GM21737 (cell line): ENCODE data around the gene SEPTIN14.
"Not testable (repeated sequence)": the region's sequence is repeated elsewhere in the genome, so short reads cannot be mapped to it uniquely, and the experiment has no call there.

Experiments used
- ATAC-seq: cut with Tn5 transposase; IDR thresholded peaks from one replicate; pipeline ENCODE4 v1.9.1; 2021; ENCODE audit warnings: mild to moderate bottlenecking, moderate library complexity; ENCODE audit not compliant: unreplicated experiment

The SEPTIN14 gene

GRCh38 chr7:55862652-55863051 is at the start of gene SEPTIN14:
Gene SEPTIN14, minus strand, starts transcription at chr7:55862752. Its CDS starts 756 bp downstream, at chr7:55861996.
- ATAC-seq, result not testable (repeated sequence)

DNA sequence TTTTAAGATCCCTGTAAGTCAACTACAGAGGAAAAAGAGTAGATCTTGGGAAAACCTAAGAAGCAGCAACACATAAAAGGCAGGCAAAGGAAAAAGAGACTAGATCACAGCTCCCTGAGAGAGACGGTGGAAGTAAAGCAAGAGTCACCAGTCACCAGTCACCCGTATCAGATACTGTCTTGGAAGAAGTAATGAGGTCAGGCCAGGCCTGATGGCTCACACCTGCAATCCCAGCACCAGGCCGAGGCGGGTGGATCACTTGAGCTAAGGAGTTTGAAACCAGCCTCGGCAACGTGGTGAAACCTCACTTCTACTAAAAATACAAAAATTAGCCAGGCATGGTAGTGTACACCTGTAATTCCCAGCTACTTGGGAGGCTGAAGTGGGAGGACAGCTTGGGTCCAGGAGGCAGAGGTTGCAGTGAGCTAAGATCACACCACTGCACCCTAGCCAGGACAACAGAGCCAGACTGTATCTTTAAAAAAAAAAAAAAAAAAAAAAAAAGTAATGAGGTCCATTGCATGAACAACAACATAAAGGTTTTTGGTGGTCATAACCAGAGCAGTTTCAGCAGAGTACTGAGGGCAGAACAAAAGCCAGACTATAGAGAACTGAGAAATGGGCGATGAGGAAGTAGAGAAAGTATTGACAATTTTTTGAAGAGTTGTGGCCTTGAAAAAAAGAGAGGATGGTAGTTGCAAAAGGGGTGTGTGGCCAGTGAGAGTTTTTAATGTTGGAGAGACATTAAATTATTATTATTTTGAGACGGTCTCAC is 41.6 kb upstream of the SEPTIN14 start:
- ATAC-seq, result no peak

DNA sequence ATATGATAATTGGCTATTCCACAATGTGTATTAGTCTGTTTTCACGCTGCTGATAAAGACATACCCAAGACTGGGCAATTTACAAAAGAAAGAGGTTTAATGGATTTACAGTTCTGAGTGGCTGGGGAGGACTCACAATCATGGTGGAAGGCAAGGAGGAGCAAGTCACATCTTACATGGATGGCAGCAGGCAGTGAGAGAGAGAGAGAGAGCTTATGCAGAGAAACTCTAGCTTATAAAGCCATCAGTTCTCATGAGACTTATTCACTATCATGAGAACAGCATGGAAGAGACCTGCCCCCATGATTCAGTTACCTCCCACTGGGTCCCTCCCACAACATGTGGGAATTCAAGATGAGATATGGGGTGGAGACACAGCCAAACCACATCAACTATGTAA is 38.5 kb upstream of the SEPTIN14 start:
- ATAC-seq, result not testable (repeated sequence)

DNA sequence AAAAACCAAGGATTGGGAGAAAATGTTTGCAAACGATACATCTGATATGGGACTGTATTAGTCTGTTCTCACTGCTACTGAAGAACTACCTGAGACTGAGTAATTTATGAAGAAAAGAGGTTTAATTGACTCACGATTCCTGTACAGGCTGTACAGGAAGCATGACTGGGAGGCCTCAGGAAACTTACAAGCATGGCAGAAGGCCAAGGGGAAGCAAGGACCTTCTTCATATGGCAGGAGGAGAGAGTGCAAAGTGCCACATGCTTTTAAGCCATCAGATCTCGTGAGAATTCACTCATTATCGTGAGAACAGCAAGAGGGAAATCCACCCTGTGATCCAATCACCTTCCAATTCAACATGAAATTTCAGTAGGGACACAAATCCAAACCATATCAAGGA is 35.7 kb upstream of the SEPTIN14 start:
- no peak for ATAC-seq

DNA sequence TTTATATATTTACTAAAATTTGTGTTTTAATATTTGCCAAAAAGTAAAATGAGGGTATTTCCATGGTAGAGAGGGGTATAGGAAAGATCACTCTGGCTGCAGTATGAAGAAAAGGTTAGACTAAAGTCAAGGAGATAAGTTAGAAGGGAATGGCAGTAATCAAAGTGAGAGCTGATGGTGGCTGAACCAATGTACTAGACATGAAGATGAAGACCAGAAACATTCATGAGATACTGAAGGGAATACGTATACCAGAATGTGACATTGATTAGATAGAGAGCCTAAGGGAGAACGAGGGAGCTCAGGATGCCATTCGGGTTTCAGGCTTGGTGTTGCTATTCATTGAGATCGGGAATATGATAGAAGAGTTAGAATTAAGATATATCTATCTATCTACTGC is 32.5 kb upstream of the SEPTIN14 start:
- no peak for ATAC-seq

DNA sequence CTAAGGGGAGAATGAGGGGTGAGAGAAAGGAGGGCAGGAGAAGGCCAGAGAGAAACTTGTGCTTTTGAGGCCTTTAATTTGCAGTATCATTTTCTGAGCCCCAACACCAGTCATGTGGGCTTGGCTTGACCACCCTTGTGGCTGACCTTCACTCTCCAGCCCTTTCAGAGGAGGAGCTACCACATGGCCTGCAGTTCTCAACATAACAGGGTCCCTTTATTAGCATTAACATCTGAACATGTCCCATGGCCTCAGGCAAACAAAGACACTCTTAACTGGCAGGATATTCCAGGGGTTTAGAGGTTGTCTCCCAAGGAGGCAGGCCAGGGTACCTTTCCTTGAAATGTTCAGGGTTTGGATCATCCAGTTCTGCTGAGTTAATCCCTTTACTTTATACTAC is 31.4 kb upstream of the SEPTIN14 start:
- ATAC-seq, result no peak

DNA sequence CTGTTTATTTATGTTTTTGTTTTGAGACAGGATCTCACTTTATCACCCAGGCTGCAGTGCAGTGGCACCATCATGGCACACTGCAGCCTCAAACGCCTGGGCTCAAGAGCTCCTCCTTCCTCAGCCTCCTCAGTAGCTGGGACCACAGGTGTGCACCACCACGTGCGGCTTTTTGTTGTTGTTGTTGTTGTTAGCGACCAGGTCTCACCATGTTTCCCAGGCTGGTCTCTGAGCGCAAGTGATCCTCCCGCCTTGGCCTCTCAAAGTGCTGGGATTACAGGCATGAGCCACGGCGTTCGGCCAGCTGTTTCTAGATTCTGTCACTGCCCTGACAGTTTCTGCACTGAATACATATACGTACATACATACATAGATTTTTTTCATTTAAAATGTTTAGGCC is 25.8 kb upstream of the SEPTIN14 start:
- ATAC-seq, result not testable (repeated sequence)

GRCh38 chr7:55887821-55888247 is 25.3 kb upstream of the SEPTIN14 start:
- ATAC-seq, result no peak

GRCh38 chr7:55884321-55884720 is 21.8 kb upstream of the SEPTIN14 start:
- no peak for ATAC-seq

GRCh38 chr7:55878691-55879090 is 16.1 kb upstream of the SEPTIN14 start:
- no peak for ATAC-seq

GRCh38 chr7:55877308-55877707 is 14.8 kb upstream of the SEPTIN14 start:
- ATAC-seq, result no peak

DNA sequence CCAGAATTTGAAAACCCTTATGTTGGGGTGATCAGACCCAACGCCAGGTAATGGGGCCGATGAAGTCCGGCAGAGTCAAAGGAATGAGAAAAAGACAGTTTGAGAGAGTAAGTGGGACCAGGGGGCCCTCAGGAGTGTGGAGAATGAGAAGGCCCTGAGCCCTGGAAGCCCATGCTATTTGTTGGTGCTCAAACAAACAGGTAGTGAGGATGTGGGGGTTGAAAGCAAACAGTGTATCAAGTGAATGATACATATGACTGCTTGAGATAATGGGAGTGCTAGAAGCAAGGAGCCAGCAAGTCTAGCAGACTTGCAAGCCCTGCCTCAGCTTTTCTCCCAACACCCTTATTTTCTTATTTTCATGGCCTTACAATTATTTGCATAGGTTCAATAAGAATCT is 11.2 kb upstream of the SEPTIN14 start:
- no peak for ATAC-seq

- ATAC-seq, result no peak
Measured at GRCh38 chr7:55871932-55872485, 9.5 kb upstream of the SEPTIN14 start.

DNA sequence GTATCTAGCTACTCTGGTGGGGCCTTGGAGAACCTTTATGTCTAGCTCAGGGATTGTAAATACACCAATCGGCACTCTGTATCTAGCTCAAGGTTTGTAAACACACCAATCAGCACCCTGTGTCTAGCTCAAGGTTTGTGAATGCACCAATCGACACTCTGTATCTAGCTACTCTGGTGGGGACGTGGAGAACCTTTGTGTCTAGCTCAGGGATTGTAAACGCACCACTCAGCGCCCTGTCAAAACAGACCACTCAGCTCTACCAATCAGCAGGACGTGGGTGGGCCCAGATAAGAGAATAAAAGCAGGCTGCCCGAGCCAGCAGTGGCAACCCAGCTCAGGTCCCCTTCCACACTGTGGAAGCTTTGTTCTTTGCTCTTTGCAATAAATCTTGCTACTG is 6.4 kb upstream of the SEPTIN14 start:
- not testable (repeated sequence) for ATAC-seq

DNA sequence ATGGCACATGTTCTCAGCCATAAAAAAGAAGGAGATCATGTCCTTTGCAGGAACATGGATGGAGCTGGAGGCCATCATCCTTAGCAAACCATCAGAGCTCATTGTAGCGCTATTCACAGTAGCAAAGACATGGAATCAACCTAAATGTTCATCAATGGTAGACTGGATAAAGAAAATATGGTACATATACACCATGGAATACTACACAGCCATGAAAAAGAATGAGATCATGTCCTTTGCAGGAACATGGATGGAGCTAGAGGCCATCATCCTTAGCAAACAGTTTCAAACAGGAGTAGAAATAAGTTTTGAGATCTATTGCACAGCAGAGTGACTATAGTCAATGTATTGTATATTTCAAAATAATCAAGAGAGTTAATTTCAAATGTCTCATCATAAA is 17.4 kb downstream of the SEPTIN14 start:
- ATAC-seq, result not testable (repeated sequence)

DNA sequence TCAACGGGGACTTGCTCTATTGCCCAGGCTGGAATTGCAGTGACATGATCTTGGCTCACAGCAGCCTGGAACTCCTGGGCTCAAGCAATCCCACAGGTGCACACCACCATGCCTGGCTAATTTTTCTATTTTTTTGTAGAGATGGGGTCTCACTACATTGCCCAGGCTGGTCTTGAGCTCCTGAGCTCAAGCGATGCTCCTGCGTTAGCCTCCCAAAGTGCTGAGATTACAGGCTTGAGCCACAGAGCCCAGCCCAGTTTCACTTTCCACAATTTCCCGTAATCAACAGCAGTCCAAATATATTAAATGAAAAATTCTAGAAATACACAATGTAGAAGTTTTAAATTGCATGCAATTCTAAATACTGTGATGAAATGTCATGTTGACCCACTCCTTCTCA is 24.0 kb downstream of the SEPTIN14 start:
- no peak for ATAC-seq

GRCh38 chr7:55827577-55827976 is 35.0 kb downstream of the SEPTIN14 start:
- no peak for ATAC-seq

- no peak for ATAC-seq
Measured at GRCh38 chr7:55818686-55819085, 43.9 kb downstream of the SEPTIN14 start.

- not testable (repeated sequence) for ATAC-seq
Measured at GRCh38 chr7:55797260-55797659, 65.3 kb downstream of the SEPTIN14 start.

DNA sequence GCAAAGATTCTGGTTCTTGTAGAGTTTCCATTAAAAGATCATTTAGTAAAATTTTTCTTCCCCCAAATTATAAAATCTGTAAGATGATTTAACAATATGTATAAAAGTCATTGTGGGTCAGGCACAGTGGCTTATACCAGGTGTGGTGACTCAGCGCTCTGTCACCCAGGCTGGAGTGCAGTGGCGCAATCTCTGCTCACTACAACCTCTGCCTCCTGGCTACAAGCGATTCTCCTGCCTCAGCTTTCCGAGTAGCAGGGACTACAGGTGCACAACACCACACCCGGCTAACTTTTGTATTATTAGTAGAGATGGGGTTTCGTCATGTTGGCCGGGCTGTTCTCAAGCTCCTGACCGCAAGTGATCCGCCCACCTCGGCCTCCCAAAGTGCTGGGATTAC is 68.0 kb downstream of the SEPTIN14 start:
- ATAC-seq, result no peak

- no peak for ATAC-seq
Measured at GRCh38 chr7:55792048-55792447, 70.5 kb downstream of the SEPTIN14 start.

GRCh38 chr7:55787796-55788195 is 74.8 kb downstream of the SEPTIN14 start:
- ATAC-seq, result no peak

GRCh38 chr7:55786901-55787300 is 75.7 kb downstream of the SEPTIN14 start:
- ATAC-seq, result no peak
